T-helper 1 cell (primary cell): ENCODE data around the gene KIF5C.

Experiments
- DNase-seq, 5 donors: peaks; one replicate each; pipeline ENCODE4 v3.0.0-alpha.2; 2012 to 2020

The KIF5C gene

DNA sequence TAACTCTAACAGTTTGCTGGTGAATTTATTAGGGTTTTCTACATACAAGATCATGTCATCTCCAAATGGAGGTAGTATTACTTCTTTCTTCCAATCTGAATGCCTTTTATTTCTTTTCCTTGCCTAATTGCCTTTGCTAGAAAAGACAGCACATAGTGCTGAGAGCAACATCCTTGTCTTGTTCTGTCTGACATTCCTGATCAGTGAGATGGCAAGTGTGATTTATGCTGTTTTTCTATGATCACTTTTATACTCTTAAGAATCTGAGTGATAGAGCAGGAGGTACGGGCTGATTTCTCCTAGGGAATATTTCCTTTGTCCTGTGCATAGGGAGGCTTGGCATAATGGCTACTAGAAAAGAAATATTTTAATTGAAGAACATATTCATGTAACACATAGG lies 180.7 kb downstream of the KIF5C start:
- DNase-seq: no peak

DNA sequence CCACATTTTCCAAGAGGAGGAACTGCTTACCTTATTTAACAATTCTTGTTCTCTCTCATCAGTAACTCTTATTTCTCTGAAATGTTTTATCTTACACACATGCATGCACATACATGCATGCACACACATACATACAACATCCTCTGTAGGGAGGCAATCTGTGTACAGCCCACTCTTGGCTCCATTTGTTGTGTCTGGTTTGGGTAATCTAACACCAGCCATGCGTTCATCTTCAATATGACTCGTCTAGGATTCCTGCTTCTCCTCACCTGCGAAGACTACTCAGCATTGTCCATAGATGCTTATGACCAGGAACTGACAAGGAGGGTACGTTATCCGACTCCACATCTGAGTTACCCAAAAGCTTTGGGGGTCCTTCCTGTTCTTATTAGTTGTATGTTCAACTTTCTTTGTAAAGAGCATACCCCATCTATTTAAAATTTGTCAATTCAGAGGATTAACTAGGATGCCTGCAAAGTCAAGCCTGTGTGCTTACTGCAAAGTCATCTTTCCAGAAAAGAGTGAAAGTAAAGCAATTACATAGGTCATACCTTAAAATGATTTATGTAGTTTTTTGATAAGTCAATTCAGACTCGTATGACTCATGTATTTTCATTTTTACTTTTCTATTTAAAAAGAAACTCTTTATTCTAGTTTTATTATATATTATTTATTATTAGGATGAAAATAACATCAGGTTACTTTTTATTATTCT lies 181.7 kb downstream of the KIF5C start:
- DNase-seq: no peak

DNA sequence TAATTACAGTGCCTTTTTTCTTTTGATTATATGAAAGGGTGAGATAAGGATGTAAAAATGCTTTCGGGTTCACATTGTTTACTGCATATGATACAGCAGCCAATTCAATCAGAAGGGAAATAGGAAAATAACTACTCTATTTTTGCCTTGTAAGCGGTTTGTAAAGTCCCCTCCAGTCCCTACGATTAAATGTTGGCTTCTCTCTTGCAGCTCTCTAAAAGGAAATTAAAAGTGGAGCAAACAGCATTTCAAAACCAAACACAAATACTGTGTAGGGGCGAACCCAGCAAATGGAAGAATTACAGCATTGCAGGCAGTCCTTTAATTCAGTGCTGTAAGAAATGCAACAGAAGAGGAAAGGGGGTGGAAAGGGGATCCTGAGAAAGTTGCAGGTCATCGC lies 182.4 kb downstream of the KIF5C start:
- DNase-seq: no peak

DNA sequence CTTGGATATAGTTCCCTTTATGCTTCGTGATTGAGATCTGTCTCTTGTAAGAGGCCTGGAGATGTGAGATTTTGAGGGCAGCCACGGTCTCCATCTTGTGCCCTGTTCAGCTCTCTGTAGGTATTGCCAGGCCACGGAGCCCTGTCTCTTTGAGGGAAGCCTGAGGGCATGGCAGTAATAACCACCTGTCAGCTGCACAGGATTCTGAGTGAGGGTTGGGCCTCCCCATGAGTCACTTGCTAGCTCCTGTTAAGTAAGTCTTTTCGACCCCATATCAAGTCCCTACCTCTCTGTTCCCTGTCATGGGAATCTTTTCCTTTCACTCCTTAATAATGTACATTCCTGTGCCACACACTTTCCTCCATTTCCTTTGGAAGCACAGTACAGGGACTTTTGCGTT lies 183.9 kb downstream of the KIF5C start:
- no peak for DNase-seq

DNA sequence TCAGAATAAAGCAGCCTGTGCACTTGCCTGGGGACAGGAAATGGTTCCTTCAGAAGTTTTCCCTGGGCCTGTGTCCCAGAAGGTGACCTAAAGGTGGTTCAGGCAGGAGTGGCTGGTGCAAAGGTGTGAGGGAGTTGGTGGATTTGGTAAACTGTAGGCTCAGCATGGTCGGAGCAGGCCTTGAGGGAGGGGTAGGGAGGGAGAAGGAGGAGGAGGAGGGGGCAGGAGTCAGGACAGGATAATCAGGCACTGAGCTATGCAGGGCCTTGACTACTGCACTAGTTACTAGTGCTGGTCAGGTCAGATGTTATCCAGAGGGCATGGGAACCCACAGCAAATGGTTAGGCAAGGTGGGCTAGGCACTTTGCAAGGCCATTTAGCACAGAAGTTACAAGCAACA lies 184.8 kb downstream of the KIF5C start:
- DNase-seq: no peak

DNA sequence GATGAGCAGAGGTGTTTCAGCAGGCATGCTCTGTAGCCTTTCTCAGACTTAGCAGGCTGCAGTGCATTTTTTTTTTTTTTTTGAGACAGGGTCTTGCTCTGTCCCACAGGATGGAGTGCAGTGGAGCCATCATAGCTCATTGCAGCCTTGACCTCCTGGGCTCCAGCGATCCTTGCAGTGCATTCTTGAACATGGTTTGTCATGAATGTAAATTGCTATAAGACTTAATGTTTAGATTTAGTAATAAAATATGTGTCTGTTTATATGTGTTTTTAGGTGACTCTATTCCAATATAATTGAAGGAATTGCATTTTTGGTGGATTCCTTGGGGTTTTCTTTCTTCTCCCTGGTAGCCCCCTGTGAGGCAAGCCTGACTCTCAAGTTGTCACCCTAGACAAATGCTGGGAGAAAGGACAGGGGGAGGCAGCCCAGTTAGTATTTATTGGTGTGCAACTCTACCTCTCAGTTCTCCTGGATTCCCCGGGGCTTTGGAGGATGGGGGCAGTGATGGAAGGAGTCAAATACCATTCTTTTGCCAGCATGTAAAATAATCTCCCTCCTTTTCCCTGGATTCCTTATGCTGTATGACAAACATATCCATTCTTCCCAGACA lies 186.2 kb downstream of the KIF5C start:
- DNase-seq: no peak

DNA sequence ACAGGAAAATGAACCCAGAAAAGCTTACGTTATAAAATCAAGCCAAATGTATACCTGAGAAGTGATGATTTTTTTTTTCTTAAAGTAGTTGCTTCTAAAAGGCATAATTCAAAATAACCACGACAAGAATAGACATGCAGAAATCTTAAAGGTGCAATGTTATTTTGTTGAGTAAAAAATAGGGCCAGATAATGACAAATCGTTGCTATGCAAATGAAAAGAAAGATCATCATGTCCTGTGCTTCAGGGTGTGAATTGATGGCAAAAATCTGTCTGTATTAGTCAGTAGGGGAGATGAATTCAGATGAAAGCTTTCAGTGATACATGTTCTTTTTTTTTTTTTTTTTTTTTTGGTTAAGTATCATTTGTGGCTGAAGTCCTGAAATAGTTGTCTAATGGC lies 187.5 kb downstream of the KIF5C start:
- no peak for DNase-seq

DNA sequence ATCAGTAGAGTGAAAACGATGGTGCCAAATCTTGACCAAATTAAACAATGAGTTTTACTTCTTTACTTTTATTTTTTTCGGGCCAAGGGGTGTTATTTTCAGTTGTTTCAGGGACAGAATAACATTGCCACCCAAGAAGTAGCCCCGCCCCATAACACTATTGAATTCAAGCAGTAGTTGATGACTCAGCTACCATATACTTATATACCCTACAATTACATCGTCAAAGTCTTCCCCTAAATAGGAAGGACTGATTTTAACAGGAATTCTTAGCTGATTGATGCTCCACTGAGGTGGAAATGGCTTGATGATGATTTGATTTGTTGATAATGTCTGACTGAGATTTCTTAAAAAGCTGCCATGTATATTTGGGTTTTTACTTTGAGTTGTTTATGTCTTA lies 188.2 kb downstream of the KIF5C start:
- DNase-seq: no peak

DNA sequence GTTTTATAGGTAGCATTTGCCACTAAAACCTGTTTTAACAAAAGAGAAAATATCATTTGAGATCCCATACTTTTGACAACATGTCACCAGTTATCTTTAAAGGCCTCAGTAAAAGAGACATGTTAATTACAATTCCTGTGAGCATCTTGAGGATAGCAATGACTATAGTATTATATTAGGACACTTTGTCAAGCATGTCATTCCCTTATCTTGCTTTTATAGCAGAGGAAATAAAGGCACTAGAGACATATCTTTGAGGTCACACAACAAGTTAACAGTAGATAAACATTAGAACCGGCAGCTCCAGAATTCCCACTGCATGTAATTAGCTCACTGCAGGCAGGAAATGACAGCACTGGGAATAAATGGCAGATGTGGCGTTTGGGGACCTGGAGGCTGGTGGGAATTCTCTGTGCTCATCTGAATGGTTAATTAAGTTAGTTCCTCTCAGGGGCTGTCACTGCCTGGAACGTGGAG lies 189.4 kb downstream of the KIF5C start:
- no peak for DNase-seq

DNA sequence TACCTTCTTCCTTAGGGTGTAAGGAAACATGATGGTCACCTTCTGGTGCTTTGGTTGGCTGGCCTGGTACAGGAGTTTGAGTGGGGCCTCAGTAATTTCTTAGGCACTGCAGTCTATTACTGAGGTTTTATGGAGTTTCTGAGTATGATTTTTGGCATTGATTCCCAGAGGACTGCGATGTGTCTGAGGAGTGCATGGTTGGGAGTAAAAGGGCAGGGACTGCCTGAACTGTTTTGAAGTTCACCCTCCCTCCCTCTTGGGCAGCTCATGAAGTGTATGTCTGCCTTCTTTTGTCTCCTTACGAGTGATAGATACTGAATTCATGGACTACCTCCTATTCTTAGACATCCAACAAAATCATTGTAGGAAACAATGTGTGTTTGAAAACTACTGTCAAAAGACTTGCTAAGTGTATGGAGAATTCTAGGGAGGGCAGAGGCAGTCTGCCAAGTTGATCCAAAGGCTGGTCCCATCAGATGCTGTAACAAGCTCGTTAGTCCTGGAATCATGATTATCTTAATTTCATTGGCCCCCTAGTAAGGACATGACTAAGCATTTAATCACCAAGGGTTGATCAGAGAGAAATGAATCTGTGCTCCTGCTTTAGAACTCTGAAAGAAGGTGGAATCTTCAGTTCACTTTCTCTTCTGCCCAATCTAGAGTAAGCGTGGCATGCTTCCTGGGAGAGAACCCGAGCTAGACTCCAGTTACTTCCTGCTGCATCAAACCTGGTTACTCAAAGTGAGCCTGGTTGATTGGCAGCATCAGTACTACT lies 190.0 kb downstream of the KIF5C start:
- DNase-seq: no peak

DNA sequence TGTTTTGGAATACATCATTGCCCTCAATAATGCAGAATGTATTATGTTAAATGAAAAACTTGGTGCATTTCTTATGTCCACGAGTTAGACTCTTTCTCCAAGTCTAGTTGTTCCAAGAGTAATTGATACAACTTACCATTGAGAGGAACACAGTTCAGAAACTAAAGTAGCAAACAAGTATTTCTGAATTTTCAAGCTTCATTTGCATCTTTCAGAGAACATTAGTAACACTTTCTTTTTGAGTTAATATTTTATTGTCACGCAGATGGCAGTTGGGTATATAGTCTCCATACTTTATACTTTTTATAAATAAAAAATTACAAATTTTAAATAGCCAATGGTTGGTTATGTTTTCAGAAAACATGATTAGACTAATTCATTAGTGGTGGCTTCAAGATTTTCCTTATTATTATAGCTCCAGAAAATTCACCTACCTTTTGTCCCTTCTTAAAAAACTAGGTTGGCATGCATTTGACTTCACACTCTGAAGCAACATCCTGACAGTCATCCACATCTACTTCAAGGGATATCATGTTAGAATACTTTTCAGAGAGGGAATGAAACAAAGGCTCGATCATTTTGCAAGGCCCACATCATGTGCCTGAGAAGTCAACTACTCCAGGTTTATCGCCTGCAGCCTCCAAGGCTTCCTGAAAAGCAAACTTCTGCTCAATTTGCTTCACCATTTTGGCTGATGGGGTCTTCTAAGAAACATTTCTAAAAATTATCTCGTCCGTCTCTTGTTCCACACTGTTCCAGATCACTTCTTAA lies 193.4 kb downstream of the KIF5C start:
- DNase-seq: no peak

DNA sequence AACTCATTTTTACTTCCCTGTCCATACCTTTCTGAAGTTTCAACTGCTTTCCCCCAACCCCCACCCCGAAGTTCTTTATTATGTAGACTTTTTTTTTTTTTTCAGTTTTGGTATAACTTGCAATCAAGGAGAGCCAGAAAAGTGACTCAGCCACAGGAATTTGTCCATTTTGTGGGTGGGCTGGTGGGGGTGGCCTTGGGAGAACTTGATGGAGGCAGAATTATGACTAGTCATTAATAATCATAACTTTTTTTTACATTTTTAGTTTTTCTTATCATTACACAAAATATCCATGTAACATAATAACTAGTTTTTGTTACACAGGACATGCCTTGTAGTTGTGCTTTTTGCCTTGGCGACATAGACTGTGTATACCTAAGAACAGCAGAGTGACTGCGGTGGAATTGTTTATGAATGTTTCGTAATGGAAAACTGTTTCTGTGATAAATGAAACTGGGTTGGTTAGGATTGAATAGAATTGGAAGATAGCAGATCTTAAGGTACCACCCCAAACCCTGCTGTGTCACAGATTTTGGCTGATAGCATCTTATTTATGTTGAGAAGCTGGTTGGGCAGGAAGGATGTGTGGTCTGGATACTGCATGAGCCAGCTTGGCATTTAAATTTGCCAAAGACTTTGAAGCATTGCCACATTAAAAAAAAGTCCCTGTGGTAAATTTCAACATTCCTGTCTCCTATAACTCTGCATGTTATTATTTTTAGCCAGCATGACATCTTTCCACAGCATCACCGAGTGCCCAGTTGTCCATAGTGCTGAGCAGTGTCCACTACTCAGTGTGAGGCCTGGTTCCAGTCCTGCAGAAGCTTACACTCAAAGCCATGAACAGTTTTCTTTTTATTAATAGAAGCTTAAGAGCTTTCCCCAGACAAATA lies 194.2 kb downstream of the KIF5C start:
- DNase-seq: peak in 2 of 5 donors; percentile 6 to 72

DNA sequence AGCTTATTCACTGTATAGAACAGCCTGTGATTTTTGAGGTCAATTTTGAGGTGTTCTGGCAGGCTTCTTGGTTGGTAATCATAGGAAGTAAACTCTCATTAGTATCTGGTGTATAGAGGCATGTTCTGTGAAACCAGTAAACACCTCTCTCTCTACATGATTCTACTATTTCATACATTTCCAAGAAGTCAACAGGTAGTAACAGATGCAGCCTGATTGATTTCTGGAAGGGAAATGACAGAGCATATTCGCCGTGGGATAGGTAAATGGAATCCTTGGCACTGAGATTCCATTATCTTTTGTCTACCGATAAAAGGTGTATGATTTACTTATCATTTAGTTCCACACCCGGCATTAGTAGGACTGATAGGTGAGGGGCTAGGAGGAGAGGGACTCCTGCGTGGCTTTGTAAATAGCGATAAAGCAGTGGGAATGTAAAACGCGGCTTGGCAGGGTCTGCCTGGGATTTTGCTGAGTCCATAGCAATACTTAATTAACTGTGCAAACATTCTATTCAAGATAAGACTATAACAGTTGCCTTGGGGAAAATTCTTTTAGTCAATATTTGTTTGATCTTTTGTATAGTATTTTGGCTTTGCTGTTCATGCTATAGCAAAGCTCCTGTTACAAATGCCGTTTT lies 195.8 kb downstream of the KIF5C start:
- DNase-seq: no peak

DNA sequence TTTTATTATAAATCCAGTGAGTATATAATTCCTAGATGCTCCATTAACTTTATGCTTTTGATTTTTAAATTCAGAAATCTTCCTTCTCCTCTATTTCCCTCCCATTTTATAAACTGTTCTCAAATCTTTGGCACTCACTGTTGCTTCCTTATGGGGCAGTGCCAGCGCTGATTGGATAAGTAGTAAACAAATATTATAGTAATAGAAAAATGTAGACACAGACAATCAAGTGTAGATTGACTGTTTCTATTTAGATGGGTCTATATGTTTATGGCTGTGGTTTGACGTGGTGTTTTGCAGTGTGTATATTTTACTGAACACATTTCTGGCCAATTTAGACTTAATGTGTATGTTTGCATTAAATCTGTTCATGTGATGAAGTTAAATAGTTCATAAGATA lies 200.1 kb downstream of the KIF5C start:
- DNase-seq: no peak

DNA sequence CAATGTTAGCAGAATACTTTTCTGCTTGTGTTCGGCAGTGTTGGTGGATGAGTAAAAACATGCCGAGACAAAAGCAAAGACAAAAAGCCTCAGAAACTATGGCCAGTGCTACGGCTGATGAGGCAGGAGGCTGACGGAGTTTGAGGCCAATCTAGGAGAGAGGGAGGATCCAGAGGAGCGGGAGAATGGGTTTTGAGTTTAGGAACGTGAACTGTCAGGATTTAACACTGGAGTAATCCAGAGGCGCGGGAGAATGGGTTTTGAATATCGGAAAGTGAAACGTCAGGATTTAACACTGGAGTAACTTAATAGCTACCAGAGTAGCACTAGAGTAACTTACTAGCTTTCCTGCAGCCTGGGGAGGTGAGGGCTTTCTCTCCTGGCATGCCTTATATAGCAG lies 200.8 kb downstream of the KIF5C start:
- DNase-seq: no peak
